ENCODE measurements around the gene MBD1.

- TF ChIP-seq CTCF (IDR thresholded peaks at IDR 0.05): no peak
- no peak for TF ChIP-seq POLR2A (IDR thresholded peaks at IDR 0.05)
Observed at GRCh38 chr18:50285631-50286321, 4.5 kb upstream of the MBD1 start.

All from esophagus squamous epithelium (tissue), 4 donors.